NCI-H2081 (cell line): ENCODE measurements around the gene DLD.
A peak's percentile ranks its signal among the peaks of the same experiment; 100 is the strongest.
"Not testable (repeated sequence)": the region's sequence is repeated elsewhere in the genome, so short reads cannot be mapped to it uniquely, and the experiment has no call there.

Source experiments
- DNase-seq, 2 experiments: peaks; one replicate each; lab custom pipeline; 2025; lab: John Stamatoyannopoulos, UW

Gene DLD

DNA sequence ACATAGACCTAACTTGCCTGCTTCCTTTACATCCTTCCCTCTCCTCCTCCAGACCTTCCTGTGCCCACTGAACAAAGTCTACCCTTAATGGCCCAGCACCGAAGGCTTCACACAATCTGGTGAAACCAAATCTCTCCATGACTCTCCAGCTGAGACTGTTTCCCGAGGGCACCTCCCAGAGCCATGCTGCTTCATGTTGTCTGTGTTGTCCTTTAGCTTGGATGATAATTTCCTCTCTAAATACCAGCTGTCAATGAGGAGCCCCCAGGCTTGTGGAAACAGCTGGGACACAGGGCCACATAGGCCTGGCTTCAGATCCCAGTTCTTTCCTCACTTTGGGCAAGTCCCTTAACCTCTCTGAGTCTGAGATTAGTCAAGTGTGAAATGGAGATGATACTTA, 54.3 kb downstream of the DLD start:
- DNase-seq = peak; percentile 36 to 47

DNA sequence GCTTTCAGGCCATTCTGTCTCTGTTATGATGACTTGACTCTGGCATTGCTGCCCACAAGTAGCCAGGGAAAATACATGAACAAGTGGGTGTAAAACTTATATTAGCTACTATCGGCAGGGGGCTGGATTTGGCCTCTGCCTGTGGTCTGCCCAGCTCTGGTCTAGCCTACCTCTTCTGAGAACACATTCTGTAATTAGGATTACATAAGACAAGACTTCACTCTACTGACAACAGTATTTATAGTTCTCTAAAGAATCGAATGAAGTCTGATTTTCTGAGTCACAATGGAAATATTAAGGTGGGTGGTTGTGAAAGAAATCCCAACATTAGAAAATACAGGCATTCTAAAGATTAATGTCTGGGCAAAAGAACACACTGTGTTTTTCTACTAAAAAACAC, 55.5 kb downstream of the DLD start:
- no peak for DNase-seq

DNA sequence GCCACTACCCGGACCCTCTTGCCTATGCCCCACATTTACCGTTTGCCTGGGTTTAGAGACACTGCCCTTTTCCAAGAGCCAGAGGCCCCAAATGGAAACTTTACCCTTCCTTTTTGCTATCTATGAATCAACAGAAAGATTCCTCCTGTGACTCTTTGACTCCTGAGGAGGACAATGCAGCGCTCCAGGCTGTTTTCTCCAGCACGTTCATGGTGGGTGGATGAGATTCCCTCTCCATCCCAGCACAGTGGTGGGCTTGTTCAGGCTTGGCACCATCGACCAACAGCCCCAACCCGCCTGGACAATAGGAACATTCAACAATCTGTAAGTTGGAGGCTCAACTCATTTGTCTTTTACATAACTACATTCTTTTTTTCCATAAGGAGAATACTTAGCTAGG, 55.9 kb downstream of the DLD start:
- no peak for DNase-seq

- no peak for DNase-seq
Observed at GRCh38 chr7:107948645-107949442, 57.9 kb downstream of the DLD start.

- DNase-seq = no peak
Observed at GRCh38 chr7:107949443-107949935, 58.5 kb downstream of the DLD start.

DNA sequence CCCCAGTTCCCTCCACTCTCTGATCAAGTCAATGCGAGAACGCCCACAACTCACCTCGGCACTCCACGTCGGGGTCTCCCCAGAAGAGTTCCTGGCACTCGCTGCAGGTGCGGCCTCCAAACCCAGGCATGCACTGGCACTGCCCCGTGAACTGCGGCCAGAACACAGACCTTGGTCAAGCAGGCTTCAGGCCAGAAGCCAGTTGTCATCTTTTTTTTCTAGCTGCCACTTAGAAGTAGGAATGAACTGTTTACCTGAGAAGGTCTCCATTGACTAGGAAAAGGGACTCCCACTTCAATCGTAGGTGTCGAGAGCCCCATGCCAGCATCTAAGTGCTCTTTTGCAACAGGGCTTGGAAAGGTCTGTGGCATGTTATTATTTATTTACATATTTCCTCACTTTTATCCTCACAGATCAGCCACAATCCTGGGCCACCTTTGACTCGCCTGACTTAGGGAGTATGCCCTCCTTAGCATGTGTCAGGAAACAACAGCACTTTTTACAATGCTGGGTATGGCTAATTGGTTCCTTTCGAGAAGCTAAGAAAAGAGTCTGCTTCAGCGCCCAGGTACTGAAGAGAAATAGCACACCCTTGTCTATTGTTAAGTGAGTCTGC, 60.3 kb downstream of the DLD start:
- DNase-seq = no peak

DNA sequence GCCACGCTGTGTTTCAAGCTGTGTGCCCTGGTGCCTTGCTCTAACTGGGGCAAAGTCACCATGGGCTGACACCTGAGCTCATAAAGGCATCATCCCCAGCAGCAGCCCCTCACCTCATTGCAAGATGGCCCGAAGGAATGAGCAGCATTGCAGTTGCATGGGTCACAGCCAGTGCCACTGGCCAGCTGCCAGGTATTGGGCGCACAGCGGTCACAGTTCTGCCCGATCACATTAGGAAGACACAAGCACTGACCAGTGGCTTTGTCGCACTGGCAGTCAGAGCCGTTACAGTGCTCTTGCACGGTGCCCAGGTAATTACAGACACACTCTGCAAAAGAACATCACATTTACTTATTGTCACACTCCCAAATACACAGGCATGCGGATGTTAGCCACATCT, 60.9 kb downstream of the DLD start:
- no peak for DNase-seq

- DNase-seq = no peak
Observed at GRCh38 chr7:107953265-107953923, 62.4 kb downstream of the DLD start.

- no peak for DNase-seq
Observed at GRCh38 chr7:107953924-107954303, 62.9 kb downstream of the DLD start.

- DNase-seq = no peak
Observed at GRCh38 chr7:107955394-107955793, 64.4 kb downstream of the DLD start.

- not testable (repeated sequence) for DNase-seq
Observed at GRCh38 chr7:107956950-107957349, 66.0 kb downstream of the DLD start.

DNA sequence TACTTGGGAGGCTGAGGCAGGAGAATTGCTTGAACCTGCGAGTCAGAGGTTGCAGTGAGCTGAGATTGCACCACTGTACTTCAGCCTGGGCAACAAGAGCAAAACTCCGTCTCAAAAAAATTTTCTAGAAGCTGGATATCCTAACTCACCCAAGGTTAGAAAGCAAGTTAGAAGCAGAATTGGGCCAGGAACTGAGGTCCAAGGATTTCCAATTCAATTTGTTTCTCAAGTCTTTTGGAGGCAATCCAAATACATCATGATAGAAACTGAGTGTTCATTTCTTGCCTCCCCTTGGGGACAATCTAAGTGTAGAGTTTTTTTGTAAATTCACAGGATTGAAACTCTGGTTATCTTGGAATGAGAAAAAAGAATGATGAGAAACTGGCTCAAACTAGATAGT, 66.5 kb downstream of the DLD start:
- DNase-seq = no peak

DNA sequence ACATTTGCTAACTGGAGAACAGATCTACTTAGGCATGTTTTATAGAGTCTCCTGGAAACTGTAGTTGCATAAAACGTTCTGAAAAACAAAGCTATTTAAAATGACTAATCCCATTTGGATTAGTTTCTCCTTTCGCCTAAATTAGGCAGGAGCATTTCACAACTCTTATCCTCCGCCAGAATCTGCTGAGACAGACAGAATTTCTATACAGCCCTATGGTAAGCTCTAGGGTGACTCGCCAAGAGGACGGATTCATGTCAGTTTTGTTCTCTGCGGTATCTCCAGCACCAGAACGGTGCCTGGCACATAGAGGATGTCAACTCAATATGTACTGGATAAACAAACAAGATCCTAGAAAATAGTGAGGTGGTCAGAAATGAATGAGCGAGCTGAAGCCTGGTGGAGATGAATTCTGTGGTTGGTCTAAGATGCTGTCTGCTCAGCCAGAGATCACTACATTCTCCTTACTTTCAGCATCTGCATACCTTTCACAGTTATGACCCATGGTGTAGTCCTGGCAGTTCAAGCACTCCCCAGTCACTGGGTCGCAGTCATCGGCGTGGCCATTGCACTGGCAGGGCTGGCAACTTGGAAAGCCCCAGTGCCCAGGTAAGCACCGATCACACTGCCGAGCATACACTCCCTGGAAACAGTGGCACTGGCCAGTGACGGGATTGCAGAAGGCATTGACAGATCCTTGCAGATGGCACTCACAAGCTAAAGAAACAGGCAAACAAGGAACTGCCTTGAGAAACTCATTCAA, 68.0 kb downstream of the DLD start:
- no peak for DNase-seq

GRCh38 chr7:107959527-107959898, 68.5 kb downstream of the DLD start:
- DNase-seq = no peak

DNA sequence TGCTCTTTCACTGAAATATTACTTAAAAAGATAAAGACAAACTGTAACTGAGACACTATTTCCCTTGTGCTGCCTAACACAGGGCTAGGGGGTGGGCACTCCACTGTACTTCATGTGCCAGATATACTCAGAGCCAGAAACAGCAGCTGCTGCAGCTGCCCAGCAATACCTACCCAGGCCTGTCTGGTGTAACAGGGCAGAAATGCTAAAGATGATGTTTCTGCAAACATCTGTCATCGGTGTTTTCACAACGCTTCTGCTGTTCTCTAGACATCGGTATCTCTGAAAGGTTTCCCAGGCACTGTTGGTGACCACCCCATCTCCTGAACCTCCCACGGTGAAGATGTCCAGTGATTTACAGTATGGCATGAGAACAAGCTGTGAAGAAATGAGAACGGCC, 69.3 kb downstream of the DLD start:
- no peak for DNase-seq

DNA sequence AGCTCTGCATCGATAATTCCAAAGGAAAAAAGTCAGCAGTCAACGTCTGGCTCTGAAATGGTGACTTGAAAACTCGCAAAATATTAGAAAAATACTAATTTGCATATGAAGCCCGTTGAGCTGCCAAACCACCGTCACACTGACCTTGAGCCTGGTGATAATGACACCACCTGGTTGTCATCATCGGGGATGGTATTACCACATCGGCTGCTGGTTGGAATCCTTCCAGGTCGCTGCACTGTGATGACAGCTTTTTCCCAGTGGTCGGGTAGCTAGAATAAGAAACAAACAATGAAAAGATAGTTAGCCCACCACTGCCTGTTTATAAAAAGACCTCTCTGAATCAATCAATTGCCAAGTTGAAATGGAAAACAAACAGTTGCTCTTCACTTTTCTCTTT, 70.4 kb downstream of the DLD start:
- peak in 1 of 2 experiments; percentile 15 for DNase-seq

GRCh38 chr7:107962817-107963216, 71.8 kb downstream of the DLD start:
- no peak for DNase-seq

GRCh38 chr7:107964510-107964909, 73.5 kb downstream of the DLD start:
- DNase-seq = no peak

DNA sequence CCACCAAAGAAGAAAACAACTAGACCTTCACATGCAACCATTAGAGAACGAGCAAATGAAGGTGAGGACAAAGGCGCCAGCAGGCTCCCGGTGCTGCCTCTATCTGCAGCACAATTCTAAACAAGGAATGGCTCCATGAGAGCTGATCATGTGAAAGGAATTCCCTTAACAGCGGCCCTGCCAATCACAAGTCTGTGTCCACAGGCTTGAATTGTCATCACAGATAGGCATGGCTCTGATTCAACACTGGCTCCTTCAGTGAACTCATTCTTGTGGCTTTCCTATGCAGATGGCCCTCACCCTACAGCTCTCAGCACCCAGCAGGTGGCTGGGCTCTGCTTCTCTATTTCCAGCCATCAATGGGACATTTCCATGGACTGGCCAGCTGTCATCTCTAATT, 75.7 kb downstream of the DLD start:
- no peak for DNase-seq

- DNase-seq = no peak
Observed at GRCh38 chr7:107967420-107967819, 76.4 kb downstream of the DLD start.

DNA sequence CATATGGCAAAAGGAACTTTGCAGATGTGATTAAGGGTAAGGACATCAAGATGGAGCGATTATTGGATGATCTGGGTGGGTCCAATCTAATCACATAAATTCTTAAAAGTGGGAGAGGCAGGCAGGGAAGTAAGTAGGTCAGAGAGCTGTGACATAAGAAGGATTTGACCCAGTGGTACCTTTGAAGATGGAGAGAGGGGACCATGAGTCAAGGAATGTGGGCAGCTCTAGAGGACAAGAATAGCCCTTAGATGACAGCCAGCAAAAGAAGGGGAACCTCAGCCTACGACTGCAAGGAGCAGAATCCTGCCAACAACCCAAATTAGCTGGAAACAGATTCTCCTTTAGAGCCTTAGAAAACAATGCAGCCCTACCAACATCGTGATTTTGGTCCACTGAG, 77.5 kb downstream of the DLD start:
- DNase-seq = no peak

GRCh38 chr7:107969856-107970255, 78.9 kb downstream of the DLD start:
- no peak for DNase-seq
